ENCODE data around the gene ZNF502.

- TF ChIP-seq CTCF (IDR thresholded peaks at IDR 0.05) (no peak), POLR2A (IDR thresholded peaks at IDR 0.05) (no peak)
Observed at GRCh38 chr3:44734646-44735168, 22.2 kb downstream of the ZNF502 start.

Measured in lower leg skin (tissue), 3 donors.